GM19372 (cell line): ENCODE measurements around the gene SMARCC2.
A peak's percentile ranks its signal among the peaks of the same experiment; 100 is the strongest.
"Not testable (repeated sequence)": the region's sequence is repeated elsewhere in the genome, so short reads cannot be mapped to it uniquely, and the experiment has no call there.

Source experiments
- ATAC-seq: cut with Tn5 transposase; IDR thresholded peaks from one replicate; pipeline ENCODE4 v1.9.1; 2021; ENCODE audit warnings: mild to moderate bottlenecking, low read depth, moderate library complexity; ENCODE audit not compliant: unreplicated experiment

SMARCC2 gene

DNA sequence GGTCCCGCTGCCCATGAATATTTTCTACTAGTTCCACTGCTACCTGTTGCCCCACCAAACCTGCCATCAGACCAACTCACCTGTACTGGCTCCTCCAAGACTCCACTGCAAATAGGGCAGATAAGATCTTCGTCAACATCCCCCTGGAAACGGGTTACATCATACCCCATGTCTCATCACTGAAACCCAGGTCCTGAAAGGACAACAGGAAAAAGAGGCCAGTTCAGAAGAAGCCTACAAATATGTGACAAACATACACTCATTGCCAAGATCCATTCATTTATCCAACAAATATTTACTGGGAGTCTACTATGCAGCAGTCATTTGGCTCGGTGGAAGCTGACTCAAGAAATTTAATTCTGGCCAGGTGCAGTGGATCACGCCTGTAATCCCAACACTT is 24.6 kb upstream of the SMARCC2 start:
- no peak for ATAC-seq

DNA sequence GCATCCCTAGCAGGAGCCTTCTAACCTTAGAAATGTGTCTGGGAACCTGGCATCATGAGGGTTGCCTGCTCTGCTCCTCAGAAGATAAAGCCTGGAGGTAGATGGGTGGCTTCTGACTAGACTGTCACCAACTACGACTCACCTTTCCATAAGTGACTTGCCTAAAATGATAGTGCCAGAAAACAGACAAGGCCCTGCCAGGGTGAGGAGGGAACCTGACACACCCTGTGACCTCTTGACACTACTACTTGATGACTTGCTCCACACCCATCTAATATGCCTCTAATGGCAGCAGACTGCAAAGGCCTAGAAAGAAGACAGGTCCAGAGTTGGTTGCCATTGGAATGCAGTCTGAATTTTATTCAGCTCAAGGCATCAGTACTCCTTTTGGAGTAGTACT is 23.1 kb upstream of the SMARCC2 start:
- ATAC-seq, result no peak

DNA sequence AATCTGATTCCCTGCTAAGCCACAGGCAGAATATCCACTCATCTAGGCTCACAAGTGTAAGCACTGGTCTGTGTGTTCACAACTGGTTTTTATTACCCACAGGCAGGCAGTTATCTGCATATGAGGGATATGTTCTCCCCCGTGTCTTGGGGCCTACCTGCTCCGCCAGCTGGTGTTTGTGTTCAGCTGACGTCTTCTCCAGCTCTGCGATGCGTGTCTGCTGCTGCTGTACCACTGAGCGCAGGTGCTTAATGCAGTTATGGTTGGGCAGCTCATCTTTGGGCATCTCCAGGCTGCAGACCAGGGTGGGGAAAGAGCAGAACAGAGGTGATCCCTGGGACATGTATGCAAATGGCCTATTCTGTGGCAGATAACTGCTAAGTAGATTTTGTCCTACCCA is 18.7 kb upstream of the SMARCC2 start:
- no peak for ATAC-seq

DNA sequence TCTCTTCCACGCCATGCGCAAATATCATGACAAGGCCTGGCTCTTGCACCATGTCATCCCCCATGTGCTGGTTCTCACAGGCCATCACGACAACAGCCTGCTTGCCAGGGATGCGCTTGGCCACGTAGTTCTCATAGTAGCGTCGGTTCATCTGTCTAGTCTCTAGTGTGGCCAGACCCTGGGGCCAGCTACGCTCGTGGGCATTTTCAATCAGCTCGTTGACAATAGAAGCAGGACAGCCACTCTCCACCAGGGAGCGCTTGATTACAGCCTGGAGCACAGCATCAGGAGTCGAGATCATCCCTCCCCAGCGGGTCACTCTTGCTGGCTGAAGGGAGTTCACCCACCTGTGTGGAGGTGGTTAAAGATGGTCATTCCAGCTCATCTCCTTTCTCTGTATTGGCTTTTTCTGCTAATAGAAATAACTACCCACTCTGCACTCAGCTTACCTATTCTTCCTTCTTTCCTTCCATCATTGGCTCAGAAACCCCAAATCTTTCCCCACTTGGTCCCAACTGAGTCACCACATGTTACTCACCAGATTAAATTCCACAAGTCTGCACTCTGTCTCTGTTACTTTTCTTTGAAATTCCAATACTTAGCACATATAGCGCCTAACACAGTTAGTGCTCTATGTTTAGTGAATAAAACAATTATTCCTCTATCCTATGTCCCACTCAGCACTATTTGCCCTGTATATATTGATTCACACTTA is 17.3 kb upstream of the SMARCC2 start:
- ATAC-seq, result no peak

DNA sequence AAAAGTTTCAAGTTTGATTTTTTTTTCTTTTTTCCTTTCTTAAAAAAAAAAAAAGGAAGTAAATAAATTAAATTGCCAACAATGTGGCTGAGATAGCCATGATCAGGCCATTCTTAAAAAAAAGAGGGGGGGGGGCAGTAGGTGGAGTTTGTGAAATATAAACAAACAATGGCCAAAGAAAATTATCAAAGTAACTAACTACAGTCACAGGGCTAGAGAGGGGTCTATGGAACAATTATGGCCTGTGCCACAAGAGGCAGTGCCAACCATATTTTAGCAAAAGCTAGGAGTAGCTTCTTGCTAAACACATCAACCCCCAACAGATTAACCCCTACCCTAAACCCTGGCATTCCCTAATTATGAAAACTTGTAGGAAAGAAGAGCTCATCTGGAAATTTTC is 16.2 kb upstream of the SMARCC2 start:
- no peak for ATAC-seq

DNA sequence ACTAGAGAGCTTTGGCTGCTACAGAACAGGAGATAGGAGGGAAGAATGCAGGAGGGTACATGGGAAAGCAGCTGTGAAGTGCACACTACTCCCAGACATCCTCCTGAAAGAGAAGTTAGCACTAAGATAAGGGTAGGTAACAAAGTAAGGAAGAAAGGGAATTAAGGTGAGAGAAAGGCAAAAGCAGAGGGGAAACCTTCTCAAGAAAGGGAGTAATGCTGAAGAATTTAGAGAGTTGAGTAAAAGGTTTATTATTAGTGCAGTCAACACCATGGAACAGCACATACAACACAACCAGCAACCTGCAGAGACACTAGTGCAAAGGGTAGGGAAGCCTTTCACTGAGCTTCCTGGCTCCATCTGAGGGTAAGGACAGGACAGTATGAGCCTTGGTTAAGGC is 15.0 kb upstream of the SMARCC2 start:
- ATAC-seq, result no peak

DNA sequence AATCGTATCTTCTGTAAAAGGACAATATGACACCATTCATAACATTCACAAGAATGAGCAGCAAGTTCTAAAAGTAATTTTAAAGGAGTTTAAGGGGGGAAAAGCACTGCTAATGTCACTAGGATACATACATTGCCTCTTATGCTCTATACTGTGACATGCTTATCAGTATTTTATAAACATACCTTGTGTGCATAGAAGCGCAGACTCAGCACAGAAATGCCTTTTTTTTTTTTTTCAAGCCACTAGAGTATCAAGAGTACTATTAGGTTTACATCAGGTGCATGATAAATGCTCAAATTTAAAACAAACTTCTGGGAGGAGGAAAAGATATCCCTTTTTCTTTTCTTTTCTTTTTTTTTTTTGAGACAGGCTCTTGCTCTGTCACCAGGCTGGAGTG is 13.6 kb upstream of the SMARCC2 start:
- no peak for ATAC-seq

DNA sequence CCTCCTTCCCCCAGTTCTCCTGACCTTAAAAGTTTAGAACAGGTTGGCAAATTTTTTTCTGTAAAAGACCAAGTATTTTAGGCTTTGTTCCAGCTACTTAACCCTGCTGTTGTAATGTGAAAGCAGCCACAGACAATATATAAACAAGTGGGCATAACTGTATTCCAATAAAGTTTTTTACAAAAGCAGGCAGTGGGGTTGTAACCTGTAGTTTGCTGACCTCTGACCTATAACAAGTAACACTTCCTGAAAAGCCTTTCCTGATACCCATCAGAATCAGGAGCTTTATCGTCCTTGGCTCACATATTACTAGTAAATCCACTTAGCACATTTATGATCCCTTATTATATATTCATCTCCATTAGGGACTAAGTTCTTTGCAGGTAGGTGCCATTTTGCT is 13.1 kb upstream of the SMARCC2 start:
- no peak for ATAC-seq

DNA sequence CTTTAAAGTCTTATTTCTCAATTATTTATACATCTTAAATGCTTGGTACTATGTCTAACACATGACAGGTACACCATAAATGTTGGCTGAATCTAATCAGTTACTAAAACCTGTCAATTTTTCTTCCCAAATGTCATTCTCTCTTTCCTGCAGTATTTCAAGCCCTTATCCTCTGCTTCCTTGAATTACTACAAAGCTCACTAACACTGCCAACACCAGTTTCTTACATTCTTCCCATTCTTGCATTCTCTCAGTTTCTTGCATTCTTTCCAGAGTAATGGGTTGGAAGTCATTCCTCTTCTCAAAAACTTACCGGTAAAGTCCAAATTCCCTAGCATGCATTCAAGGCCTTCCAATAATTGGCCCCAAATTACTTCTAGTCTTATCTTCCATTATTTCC is 9.6 kb upstream of the SMARCC2 start:
- ATAC-seq, result no peak

DNA sequence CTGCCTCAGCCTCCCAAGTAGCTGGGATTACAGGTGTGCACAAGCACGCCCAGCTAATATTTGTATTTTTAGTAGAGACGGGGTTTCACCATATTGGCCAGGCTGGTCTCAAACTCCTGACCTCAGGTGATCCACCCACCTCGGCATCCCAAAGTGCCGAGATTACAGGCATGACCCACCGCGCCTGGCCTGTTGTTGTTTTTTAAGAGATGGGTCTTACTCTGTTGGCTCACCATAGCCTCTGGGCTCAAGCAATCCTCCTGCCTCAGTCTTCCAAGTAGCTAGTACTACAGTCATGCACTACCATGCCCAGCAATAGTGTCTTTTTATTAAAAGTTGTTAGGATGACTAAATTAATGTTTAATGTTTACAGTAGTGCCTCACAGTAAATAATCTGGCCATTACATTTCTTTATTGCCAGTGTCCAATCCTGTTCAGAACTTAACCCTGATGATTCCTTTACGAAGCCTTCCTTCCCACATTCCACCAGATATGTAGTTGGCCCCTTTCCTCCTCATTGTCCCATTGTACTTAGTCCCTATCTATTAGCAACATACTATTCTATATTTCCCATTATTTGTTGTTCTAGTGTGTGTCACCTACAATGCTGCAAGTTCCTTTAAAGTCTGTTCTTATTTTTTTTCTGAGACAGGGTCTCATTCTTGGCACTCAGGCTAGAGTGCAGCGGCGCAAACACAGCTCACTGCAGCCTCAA is 8.8 kb upstream of the SMARCC2 start:
- no peak for ATAC-seq

DNA sequence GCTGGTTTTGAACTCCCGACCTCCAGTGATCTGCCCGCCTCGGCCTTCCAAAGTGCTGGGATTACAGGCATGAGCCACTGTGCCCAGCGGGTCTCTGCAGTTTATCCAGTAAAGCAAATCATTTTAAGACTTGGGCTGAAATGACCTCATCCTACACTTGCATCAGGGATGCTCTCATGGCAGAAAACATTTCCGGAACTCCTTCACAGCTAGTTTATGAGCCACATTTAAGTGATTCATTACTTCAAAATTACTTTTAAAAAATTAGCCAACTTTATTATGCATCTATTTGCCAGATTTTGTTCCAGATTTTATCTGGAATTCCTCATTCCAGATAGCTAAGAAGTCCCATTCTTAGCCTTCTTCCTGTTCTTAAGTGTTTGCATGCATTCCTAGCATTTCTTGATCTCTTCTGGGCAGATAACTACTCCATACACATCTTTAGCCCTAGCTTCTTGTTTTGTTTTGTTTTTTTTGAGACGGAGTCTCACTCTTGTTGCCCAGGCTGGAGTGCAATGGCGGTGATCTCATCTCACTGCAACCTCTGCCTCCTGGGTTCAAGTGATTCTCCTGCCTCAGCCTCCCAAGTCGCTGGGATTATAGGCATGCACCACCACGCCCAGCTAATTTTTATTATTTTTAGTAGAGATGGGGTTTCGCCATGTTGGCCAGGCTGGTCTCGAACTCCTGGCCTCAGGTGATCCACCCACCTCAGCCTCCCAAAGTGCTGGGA is 7.7 kb upstream of the SMARCC2 start:
- ATAC-seq, result not testable (repeated sequence)

DNA sequence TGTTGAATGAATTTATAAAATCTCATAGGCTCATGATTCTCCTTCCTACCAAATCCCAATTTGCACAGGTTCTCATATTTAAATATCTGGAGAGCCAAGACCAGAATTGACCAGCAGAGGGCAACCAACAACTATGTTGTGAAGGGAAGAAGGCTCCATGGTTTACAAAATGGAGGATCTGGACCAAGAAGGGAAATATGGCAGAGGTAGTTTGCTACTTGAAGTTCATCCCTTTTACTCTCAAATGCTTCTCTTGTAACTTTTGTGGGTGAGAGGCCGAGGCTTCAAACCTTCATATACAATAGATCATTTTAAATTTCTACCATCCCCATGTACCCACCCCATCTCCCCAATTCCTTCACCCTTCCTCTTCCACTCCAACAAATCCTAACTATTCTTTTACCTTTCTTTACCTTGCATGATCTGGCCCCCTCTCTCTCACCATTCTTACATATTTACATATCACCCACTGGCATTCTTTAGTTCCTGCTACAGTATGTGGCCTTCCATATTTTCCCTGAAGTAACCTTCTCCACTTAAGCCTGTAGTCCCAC is 3.8 kb upstream of the SMARCC2 start:
- ATAC-seq, result no peak

DNA sequence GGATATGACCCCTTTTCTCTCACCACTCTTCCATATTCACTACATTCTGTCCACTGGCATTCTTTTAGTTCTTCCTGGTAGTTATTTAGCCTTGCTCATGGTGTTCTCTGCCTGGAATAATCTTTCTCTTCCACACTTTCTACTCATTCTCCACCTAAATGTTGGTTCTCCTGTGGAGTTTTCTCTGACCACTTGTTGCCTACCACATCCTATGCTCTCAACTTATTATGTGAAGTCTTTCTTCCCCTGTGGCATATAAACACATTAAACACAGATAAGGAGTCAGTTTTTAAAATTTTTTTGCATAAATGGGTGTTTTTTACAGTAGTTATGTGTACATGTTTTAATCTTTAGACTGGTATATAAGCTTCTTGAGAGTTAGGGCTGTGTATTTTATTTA is 3.3 kb upstream of the SMARCC2 start:
- ATAC-seq, result no peak

DNA sequence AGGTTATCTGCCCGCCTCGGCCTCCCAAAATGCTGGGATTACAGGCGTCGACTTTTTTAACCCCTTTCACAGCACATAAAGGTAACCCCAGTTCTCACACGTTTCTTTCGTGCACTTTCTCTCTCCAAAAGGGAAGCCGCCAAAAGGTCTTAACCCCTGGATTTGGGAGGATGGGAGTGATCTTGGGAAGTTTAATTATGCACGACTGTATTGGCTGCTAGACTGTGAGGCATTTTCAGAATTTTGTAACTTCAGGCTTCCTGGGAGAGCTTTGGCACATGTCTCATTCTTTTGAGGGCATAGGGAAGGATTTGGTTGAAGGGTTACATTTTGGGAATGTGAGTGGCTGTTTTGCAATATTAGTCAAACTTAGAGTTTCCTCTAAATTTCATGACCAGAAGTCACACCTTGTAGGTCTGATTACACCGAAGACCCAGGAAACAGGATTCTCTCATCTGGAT is 1.4 kb upstream of the SMARCC2 start:
- ATAC-seq, result no peak

DNA sequence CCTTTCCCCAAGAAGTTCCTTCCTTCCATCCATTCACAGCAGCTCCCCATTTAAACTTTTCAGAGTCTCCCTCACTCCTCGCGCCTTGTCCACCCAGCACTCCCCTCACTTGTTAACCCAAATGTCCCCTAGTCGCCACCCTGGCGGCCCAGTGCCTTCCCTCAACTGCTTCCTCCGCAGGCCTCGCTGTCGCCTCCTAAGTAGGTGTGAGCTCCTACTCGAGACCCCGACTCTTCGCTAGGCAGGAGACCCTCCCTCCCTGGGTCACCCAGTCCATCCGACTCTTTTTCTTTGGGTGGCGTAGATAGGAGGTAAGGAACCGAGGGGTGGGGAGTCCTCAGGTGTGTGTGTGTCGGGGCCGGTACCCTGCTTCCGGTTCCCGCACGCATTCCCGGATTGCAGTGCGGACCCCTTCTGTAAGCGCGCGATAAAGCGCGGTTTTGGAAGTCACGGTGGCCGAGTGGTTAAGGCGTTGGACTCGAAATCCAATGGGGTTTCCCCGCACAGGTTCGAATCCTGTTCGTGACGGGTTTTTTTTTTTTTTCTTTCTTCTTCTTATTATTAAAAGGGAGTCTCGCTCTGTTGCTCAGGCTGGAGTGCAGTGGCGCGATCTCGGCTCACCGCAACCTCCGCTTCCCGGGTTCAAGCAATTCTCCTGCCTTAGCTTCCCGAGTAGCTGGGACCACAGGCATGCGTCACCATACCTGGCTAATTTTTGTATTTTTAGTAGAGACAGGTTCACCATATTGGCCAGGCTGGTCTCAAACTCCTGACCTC is 823 bp upstream of the SMARCC2 start:
- ATAC-seq, result peak; percentile 15

DNA sequence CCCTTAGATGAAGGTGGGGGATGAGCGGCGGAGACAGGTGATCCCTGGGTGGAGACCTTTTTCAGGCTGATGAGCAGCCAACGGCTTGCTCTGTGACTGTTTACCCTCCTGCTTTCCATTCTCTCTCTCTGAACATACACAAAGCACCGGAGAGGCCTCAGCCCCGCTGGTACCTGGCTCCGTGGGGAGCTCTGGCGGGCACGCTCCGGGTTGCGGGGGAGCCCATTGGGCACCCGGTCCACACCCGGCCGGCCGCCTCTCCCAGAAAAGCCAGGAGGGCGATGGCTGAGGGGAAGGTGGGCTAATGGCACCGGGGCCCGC is 545 bp downstream of the SMARCC2 start:
- no peak for ATAC-seq

DNA sequence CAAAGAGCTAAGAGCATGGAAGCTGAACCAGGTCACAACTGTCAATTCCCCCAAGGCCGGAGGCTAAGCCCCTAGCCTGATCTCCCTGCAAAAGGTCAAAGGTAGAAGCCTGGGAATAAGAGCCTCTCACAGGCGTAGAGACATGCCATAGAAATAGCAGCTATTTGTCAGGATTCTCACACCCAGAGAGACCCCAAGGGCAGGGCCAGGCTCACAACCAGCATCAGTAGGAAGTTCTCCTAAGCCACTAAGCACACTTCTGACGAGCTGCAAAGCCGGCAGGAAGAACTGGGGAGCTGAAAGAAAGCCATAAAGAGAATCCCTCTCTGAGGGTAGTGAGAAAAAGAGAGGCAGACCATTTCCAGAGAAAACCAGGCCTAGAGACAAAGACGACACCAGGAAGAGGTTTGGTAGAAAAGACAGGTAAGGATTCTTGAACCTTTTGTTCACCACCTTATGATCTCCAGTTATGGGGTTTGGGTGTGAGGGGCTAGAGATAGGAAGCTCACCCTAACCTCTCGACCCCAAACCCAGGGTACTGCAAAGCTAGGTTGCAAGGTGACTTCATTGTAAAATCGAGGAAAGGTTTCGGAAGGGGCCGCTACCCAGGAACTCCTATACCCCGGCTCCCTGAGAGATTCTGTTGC is 1.0 kb downstream of the SMARCC2 start:
- ATAC-seq, result no peak

DNA sequence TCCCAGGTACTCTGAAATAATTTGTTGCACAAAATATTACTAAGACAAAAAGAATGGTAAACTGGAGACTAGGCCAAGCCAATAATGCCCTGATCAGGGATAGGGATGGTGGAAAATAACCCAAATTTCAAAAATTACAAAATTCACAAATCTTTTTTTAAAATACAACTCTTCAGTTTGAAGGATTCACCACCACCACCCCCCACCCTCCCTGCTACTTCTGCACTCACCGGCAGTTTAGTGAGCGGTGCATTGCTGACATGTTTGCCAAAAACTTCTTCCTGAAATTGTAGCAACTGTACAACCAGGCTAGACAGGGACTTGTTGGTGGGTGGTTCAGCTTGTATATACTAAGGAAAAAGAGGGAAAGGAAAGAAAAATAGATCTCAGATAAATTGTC is 2.3 kb downstream of the SMARCC2 start:
- no peak for ATAC-seq

DNA sequence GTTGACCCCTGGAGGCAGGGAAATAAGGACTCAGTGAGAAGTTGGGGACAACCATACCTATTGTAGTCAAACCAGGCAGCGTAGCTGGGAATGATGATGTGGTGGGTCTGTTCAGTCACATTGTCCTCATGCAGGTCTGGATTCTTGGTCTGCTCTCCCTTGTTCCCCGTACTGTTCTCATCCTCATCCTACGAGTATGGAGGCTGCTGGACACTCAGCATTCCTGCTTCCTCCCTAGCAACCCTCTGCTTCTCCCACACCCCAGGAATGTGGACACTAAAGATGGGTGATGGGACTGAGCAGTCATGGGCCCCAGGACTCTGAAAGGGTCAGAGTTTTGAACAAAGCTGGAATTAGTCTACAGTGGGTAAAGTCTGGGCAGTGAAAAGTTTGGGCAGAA is 10.9 kb downstream of the SMARCC2 start:
- no peak for ATAC-seq

DNA sequence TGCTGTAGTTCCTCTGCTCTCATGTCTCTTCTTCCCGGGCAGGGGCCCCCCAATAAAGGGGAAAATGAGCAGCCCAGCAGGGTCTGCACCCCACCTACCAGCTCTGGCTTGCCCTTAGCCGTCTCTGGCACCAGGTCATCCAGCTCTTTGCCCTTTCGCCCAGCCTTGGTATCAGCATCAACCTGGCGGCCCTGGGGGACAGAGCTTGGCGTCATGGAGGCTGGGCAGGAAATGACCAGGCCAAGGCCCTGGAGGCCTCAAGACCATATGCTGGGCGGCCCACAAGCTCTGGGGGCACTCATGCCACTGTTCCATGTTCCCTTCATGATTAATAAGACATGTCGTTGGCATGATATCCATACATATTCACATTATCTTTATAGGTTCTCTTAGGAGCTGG is 16.4 kb downstream of the SMARCC2 start:
- ATAC-seq, result no peak
